ENCODE measurements around the gene SREK1.

SREK1 gene

DNA sequence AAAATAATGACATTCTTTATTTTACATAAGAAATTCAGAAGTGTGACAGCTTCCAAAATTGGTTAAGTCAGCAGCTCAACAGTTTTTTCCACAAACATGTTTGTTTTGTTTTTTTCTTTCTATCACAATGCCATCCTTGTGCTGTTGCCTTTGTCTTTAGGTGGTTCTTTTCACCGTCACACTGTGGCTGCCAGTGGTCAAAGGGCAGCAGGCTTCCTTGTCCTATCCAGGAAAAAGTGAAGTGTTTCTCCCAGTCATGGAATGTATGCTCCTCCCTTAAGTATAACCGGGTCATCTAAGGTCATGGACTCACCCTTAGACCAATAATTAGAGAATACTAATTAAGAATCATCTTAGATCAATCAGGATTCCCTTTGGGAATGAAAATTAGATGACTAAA lies 87.4 kb downstream of the SREK1 start:
- H3K9ac ChIP-seq (ENCODE audit: low read length): no peak overlapping the region
- no peak overlapping the region for H3K4me2 ChIP-seq (ENCODE audit: low read depth, low read length)
- no peak for DNase-seq

DNA sequence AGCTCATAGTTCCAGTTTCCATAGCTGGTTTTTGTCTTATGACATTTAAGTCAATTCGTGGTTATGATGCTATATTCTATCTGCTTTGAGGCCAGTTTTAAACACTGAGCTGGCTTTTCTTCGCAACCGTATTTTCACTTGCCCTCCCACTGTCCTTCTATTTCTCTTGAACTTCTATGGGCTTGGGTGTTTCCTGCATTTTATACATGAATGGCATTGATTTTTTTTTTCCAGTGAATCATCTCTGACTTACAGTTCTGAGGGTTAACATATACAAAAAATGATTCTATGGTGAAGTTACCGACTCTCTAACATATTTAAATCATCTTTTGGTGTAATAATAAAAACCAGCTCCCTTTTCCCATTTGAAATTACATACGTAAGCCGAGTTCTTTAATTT lies 88.2 kb downstream of the SREK1 start:
- TF ChIP-seq, protein P1, sequence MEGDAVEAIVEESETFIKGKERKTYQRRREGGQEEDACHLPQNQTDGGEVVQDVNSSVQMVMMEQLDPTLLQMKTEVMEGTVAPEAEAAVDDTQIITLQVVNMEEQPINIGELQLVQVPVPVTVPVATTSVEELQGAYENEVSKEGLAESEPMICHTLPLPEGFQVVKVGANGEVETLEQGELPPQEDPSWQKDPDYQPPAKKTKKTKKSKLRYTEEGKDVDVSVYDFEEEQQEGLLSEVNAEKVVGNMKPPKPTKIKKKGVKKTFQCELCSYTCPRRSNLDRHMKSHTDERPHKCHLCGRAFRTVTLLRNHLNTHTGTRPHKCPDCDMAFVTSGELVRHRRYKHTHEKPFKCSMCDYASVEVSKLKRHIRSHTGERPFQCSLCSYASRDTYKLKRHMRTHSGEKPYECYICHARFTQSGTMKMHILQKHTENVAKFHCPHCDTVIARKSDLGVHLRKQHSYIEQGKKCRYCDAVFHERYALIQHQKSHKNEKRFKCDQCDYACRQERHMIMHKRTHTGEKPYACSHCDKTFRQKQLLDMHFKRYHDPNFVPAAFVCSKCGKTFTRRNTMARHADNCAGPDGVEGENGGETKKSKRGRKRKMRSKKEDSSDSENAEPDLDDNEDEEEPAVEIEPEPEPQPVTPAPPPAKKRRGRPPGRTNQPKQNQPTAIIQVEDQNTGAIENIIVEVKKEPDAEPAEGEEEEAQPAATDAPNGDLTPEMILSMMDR (IDR thresholded peaks at IDR 0.05; ENCODE audit: low read length): no peak
- TF ChIP-seq EZH2 (optimal IDR thresholded peaks at IDR 0.05; ENCODE audit: low read depth, low read length) (no peak), EZH2phosphoT487 (IDR thresholded peaks at IDR 0.05; ENCODE audit: low read length) (no peak)
- Histone ChIP-seq H3K4me1 (ENCODE audit: low read length) (no peaks in the 10 kb centered on the region), H3K27ac (ENCODE audit: low read length) (no peak overlapping the region), H3K9me2 (replicated peaks; ENCODE audit: insufficient read depth, low read length) (no peaks in the 10 kb centered on the region), H3K79me2 (ENCODE audit: low read length) (no peaks in the 10 kb centered on the region), H3K9me3 (replicated peaks; ENCODE audit: insufficient read depth, low read length) (no peaks in the 10 kb centered on the region), H3K27me3 (replicated peaks; ENCODE audit: insufficient read depth, low read length) (no peaks in the 10 kb centered on the region), H3F3A (ENCODE audit: insufficient read depth, low read length) (no peaks in the 10 kb centered on the region), H4K20me1 (ENCODE audit: insufficient read depth, low read length) (no peaks in the 10 kb centered on the region), H3K9ac (ENCODE audit: low read length) (no peak overlapping the region), H3K36me3 (replicated peaks; ENCODE audit: insufficient read depth, low read length) (no peaks in the 10 kb centered on the region), H3K4me3 (ENCODE audit: low read length) (no peak overlapping the region), H2AFZ (ENCODE audit: low read length) (no peak overlapping the region), H3K4me2 (ENCODE audit: low read depth, low read length) (no peak overlapping the region)
- no peak for DNase-seq

More for the DNA sequence above, 87.4 kb downstream of the SREK1 start:
- Histone ChIP-seq H3F3A (ENCODE audit: insufficient read depth, low read length) (no peaks in the 10 kb centered on the region), H4K20me1 (ENCODE audit: insufficient read depth, low read length) (no peaks in the 10 kb centered on the region), H3K36me3 (replicated peaks; ENCODE audit: insufficient read depth, low read length) (no peaks in the 10 kb centered on the region), H3K79me2 (ENCODE audit: low read length) (no peaks in the 10 kb centered on the region), H3K27ac (ENCODE audit: low read length) (no peak overlapping the region), H2AFZ (ENCODE audit: low read length) (no peak overlapping the region), H3K4me3 (ENCODE audit: low read length) (no peak overlapping the region), H3K9me3 (replicated peaks; ENCODE audit: insufficient read depth, low read length) (no peaks in the 10 kb centered on the region), H3K9me2 (replicated peaks; ENCODE audit: insufficient read depth, low read length) (no peaks in the 10 kb centered on the region), H3K4me1 (ENCODE audit: low read length) (no peaks in the 10 kb centered on the region), H3K27me3 (replicated peaks; ENCODE audit: insufficient read depth, low read length) (no peaks in the 10 kb centered on the region)
- TF ChIP-seq EZH2 (optimal IDR thresholded peaks at IDR 0.05; ENCODE audit: low read depth, low read length): no peak
- TF ChIP-seq EZH2phosphoT487 (IDR thresholded peaks at IDR 0.05; ENCODE audit: low read length): no peak
- TF ChIP-seq, protein P1 (IDR thresholded peaks at IDR 0.05; ENCODE audit: low read length): no peak

DNA sequence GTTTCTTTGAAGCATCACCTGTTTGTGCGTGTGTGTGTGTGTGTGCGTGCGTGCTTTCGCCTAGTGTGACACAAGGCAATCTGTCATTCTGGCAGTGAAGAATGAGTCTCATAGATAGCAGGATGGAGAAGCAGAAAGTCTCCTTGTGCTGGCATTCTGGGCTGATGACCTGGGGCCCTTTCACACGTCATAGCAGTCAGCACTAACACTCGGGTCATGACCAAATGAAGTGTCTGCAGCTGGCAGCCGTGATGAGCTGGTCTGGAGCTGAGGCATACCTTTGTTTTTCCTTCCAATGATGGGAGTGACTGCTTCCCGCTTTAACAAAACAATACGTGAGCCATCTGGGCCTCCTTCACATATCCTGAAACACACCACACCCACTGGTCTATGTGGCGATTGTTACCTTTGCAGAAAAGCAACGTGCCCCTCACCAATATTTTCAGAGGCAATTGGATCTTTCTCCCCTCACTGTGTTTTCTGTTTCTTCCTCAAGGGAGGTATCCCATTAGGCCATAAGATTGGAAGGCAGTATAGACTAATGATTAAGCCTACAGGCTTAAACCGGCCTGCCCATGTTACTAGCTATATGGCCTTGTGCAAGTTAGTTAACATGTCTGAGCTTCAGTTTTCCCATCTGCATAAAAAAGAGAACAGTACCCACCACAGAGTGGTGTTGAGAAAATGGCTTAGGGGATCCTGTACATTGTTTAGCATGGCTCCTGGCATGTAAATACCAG lies 88.8 kb downstream of the SREK1 start:
- Histone ChIP-seq H3K4me2 (ENCODE audit: low read depth, low read length) (no peak overlapping the region), H2AFZ (ENCODE audit: low read length) (no peak overlapping the region), H3K27me3 (replicated peaks; ENCODE audit: insufficient read depth, low read length) (no peaks in the 10 kb centered on the region)

More for the DNA sequence above, 88.8 kb downstream of the SREK1 start:
- Histone ChIP-seq H3K4me3 (ENCODE audit: low read length) (no peak overlapping the region), H3K4me1 (ENCODE audit: low read length) (no peaks in the 10 kb centered on the region), H3K9ac (ENCODE audit: low read length) (no peak overlapping the region), H3F3A (ENCODE audit: insufficient read depth, low read length) (no peaks in the 10 kb centered on the region), H3K9me3 (replicated peaks; ENCODE audit: insufficient read depth, low read length) (no peaks in the 10 kb centered on the region), H3K27ac (ENCODE audit: low read length) (no peak overlapping the region), H3K79me2 (ENCODE audit: low read length) (no peaks in the 10 kb centered on the region), H3K9me2 (replicated peaks; ENCODE audit: insufficient read depth, low read length) (no peaks in the 10 kb centered on the region), H4K20me1 (ENCODE audit: insufficient read depth, low read length) (no peaks in the 10 kb centered on the region), H3K36me3 (replicated peaks; ENCODE audit: insufficient read depth, low read length) (no peaks in the 10 kb centered on the region)
- TF ChIP-seq EZH2 (optimal IDR thresholded peaks at IDR 0.05; ENCODE audit: low read depth, low read length) (no peak), EZH2phosphoT487 (IDR thresholded peaks at IDR 0.05; ENCODE audit: low read length) (no peak)
- TF ChIP-seq, protein P1 (IDR thresholded peaks at IDR 0.05; ENCODE audit: low read length): no peak
- DNase-seq: no peak
